ENCODE measurements around the gene NXPH2. TPM values are rescaled to one million over a fixed set of nuclear protein-coding genes. Genes with fewer than 3 reads are reported as not detected.

NXPH2 gene
- total RNA-seq, 1 experiment from 2014 or later, result 1.8 TPM

DNA sequence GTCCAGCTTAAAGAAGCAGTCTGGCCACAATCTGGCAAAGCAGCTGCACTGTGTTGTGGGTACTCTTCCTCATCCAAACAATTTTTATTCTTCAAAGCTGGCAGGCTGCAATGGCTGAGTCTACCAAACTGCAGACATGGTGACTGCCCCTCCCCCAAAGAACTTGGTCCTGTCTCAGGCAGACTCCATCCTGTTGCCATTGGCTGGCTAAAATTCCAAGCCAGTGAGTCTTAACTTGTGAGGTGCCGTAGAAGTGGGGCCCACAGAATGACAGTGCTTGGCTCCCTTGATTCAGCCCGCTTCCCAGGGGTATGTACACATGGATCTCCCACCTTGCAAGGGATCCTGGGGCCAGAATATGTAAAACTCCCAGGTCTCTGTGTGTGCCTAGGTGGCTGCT lies 14.5 kb upstream of the NXPH2 start:
- no peak overlapping the region for H4K8ac ChIP-seq (replicated peaks; ENCODE audit: insufficient read length, low read depth, low read length)
- H3K4me3 Mint-ChIP-seq, result no peak overlapping the region
- H2BK12ac ChIP-seq (ENCODE audit: insufficient read length, low read depth, low read length), result no peak overlapping the region
- no peak overlapping the region for H3K14ac ChIP-seq (ENCODE audit: insufficient read depth, low read length)
- peaks cover 2 to 27% (median 3%) of the 10 kb centered on the region in 3 experiments; a peak in 5 of 7 replicates for H3K36me3 Mint-ChIP-seq (ENCODE audit: insufficient read depth in 1 of 3, low read depth in 3 of 3)
- H3K9ac ChIP-seq (ENCODE audit: extremely low read depth, insufficient read length, low read length), result no peak overlapping the region
- H3K9me3 ChIP-seq (ENCODE audit: control insufficient read depth, low read depth, low read length), result no peaks in the 10 kb centered on the region
- no CpG with 5 or more reads among the region's 2 CpGs for WGBS (ENCODE audit: extremely low coverage, insufficient read length, low lambda C conversion rate)
- no peaks in the 10 kb centered on the region for H4K20me1 ChIP-seq (ENCODE audit: control insufficient read depth, insufficient read depth, insufficient read length)
- no peak for DNase-seq
- no peak overlapping the region for H3K23ac ChIP-seq (ENCODE audit: insufficient read length, low read depth, low read length)
- no peak overlapping the region for H2BK5ac ChIP-seq (ENCODE audit: insufficient read length, low read length)
- no peak overlapping the region for H2BK120ac ChIP-seq (ENCODE audit: low read depth, low read length, poor library complexity, severe bottlenecking)
- no peak overlapping the region for H3K27ac Mint-ChIP-seq
- no peak overlapping the region for H2BK15ac ChIP-seq (ENCODE audit: low read depth, low read length)
- no peaks in the 10 kb centered on the region for H3K4me1 ChIP-seq (ENCODE audit: insufficient read depth, low read length)
- no peak overlapping the region for H2AK5ac ChIP-seq (ENCODE audit: insufficient read length, low read length)
- no peaks in the 10 kb centered on the region for H3K27me3 ChIP-seq (ENCODE audit: insufficient read depth, low read length)
- no peaks in the 10 kb centered on the region for H3K79me2 ChIP-seq (ENCODE audit: insufficient read depth, low read length)
- H3K23me2 ChIP-seq (ENCODE audit: insufficient read length, low read depth, low read length, poor library complexity, severe bottlenecking), result no peaks in the 10 kb centered on the region
- no peak overlapping the region for H3K18ac ChIP-seq (ENCODE audit: insufficient read length, low read depth, low read length)
- TF ChIP-seq CTCF (conservative IDR thresholded peaks at IDR 0.05), result no peak
- H3K27ac ChIP-seq (ENCODE audit: insufficient read length, low read depth, low read length), result no peak overlapping the region
- H4K91ac ChIP-seq (ENCODE audit: insufficient read length, low read depth, low read length), result no peak overlapping the region
- H3T11ph ChIP-seq (ENCODE audit: low read length), result no peak overlapping the region
- no peak overlapping the region for H3K56ac ChIP-seq (ENCODE audit: insufficient read length, low read depth, low read length)
- peaks cover 2% of the 10 kb centered on the region; the same call in 1 of the 2 replicates for H3K27me3 Mint-ChIP-seq (ENCODE audit: low read depth)
- no peaks in the 10 kb centered on the region for H3K79me1 ChIP-seq (ENCODE audit: insufficient read depth, low read depth, low read length, poor library complexity, severe bottlenecking)
- peaks cover 0 to 4% of the 10 kb centered on the region in 2 experiments; a peak in 1 of 4 replicates for H3K4me1 Mint-ChIP-seq
- no peak overlapping the region for H2AFZ ChIP-seq (ENCODE audit: low read length)
- H4K5ac ChIP-seq (ENCODE audit: insufficient read length, low read depth, low read length), result no peak overlapping the region
- H3K9me3 Mint-ChIP-seq, result peaks cover 21 to 30% of the 10 kb centered on the region in 2 experiments; a peak in 4 of 5 replicates
- no peak overlapping the region for H3K4ac ChIP-seq (ENCODE audit: low read depth, low read length)
- no peak overlapping the region for H3K4me2 ChIP-seq (ENCODE audit: insufficient read depth, insufficient read length, low read length)
- no peak overlapping the region for H2BK20ac ChIP-seq (ENCODE audit: low read depth, low read length, poor library complexity, severe bottlenecking)
